Stimulated activated CD4-positive, alpha-beta T cell treated with anti-CD3 and anti-CD28 coated beads, Interleukin-15, amount 100 ng/mL, for 48 hours (primary cell): Measurements from ENCODE around the gene BMP6.

Experiments
- DNase-seq, 2 donors: peaks; one replicate each; pipeline ENCODE4 v3.0.0-alpha.2; 2020; ENCODE audit warnings: low read depth in 2 of 2

Gene BMP6

GRCh38 chr6:7720346-7720745, 5.6 kb upstream of the BMP6 start:
- no peak for DNase-seq

- no peak for DNase-seq
These were observed 4.2 kb upstream of the BMP6 start for GRCh38 chr6:7721649-7722048.

GRCh38 chr6:7723041-7723447, 2.9 kb upstream of the BMP6 start:
- peak; percentile 45 to 63 for DNase-seq

GRCh38 chr6:7723554-7723953, 2.3 kb upstream of the BMP6 start:
- DNase-seq, result no peak

- no peak for DNase-seq
These were observed 487 bp upstream of the BMP6 start for GRCh38 chr6:7725412-7725811.

- no peak for DNase-seq
These were observed 652 bp downstream of the BMP6 start for GRCh38 chr6:7726416-7727085.

GRCh38 chr6:7727086-7727945, 1.4 kb downstream of the BMP6 start:
- no peak for DNase-seq

- DNase-seq, result no peak
These were observed 2.3 kb downstream of the BMP6 start for GRCh38 chr6:7727946-7728854.

- DNase-seq, result no peak
These were observed 3.1 kb downstream of the BMP6 start for GRCh38 chr6:7728855-7729590.

- DNase-seq, result no peak
These were observed 4.3 kb downstream of the BMP6 start for GRCh38 chr6:7730001-7730783.

GRCh38 chr6:7730784-7731227, 4.9 kb downstream of the BMP6 start:
- no peak for DNase-seq

GRCh38 chr6:7731294-7731693, 5.4 kb downstream of the BMP6 start:
- DNase-seq, result no peak

GRCh38 chr6:7732228-7732627, 6.3 kb downstream of the BMP6 start:
- DNase-seq, result no peak

- DNase-seq, result no peak
These were observed 8.9 kb downstream of the BMP6 start for GRCh38 chr6:7734707-7735383.

- DNase-seq, result no peak
These were observed 11.2 kb downstream of the BMP6 start for GRCh38 chr6:7737106-7737505.

GRCh38 chr6:7737867-7738266, 12.0 kb downstream of the BMP6 start:
- no peak for DNase-seq

- DNase-seq, result no peak
These were observed 16.4 kb downstream of the BMP6 start for GRCh38 chr6:7742223-7742785.

GRCh38 chr6:7745942-7746341, 20.0 kb downstream of the BMP6 start:
- no peak for DNase-seq

GRCh38 chr6:7747016-7747415, 21.1 kb downstream of the BMP6 start:
- DNase-seq, result no peak

- no peak for DNase-seq
These were observed 21.5 kb downstream of the BMP6 start for GRCh38 chr6:7747433-7747832.
